Measurements from ENCODE around the gene SUPT4H1.

The SUPT4H1 gene

GRCh38 chr17:58313815-58314705 is 37.9 kb downstream of the SUPT4H1 start:
- Histone ChIP-seq H3K36me3 (replicated peaks; ENCODE audit: low read depth, low read length) (peaks cover 3% of the 10 kb centered on the region), H3K27ac (ENCODE audit: low read length) (no peak overlapping the region), H4K20me1 (ENCODE audit: insufficient read depth, low read length) (no peaks in the 10 kb centered on the region), H2AFZ (ENCODE audit: low read depth, low read length) (no peak overlapping the region), H3K4me3 (ENCODE audit: low read length) (no peak overlapping the region), H3K79me2 (ENCODE audit: low read length) (no peaks in the 10 kb centered on the region), H3K9ac (ENCODE audit: low read length) (no peak overlapping the region), H3K9me3 (ENCODE audit: insufficient read depth, low read length) (no peaks in the 10 kb centered on the region), H3K4me2 (ENCODE audit: low read length) (no peak overlapping the region), H3K4me1 (ENCODE audit: low read length) (peaks cover 9% of the 10 kb centered on the region), H3K27me3 (ENCODE audit: low read depth, low read length) (no peaks in the 10 kb centered on the region)
- TF ChIP-seq EZH2phosphoT487 (IDR thresholded peaks at IDR 0.05; ENCODE audit: low read depth) = no peak
- no peak for TF ChIP-seq CTCF (IDR thresholded peaks at IDR 0.05; ENCODE audit: low read depth, low read length)

DNA sequence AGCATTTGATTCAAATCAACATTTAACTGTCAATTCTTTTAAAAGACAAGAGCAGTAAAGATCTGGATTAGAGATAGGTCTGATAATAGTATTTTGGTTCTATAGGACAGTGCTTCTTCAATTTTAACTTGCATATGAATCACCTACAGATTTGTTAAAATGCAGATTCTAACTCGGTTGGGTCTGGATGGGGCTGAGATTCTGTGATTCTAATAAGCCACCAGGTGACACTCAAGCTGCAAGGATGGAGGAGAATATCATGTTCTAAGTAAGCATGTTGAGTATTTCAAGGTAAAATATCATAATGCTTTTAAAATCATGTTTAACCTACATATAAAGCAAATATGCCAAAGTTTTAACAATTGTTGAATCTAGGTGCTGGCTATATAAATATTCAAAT is 39.2 kb downstream of the SUPT4H1 start:
- H3K9me3 ChIP-seq (ENCODE audit: insufficient read depth, low read length) = no peaks in the 10 kb centered on the region
- H3K4me3 ChIP-seq (ENCODE audit: low read length) = no peak overlapping the region
- H3K79me2 ChIP-seq (ENCODE audit: low read length) = no peaks in the 10 kb centered on the region
- no peaks in the 10 kb centered on the region for H4K20me1 ChIP-seq (ENCODE audit: insufficient read depth, low read length)
- no peak overlapping the region for H3K27ac ChIP-seq (ENCODE audit: low read length)
- H3K36me3 ChIP-seq (replicated peaks; ENCODE audit: low read depth, low read length) = peaks cover 6% of the 10 kb centered on the region
- H2AFZ ChIP-seq (ENCODE audit: low read depth, low read length) = no peak overlapping the region
- no peak overlapping the region for H3K4me2 ChIP-seq (ENCODE audit: low read length)
- H3K4me1 ChIP-seq (ENCODE audit: low read length) = peaks cover 4% of the 10 kb centered on the region
- TF ChIP-seq CTCF (IDR thresholded peaks at IDR 0.05; ENCODE audit: low read depth, low read length) (peak; percentile 17; the same call in 1 of the 2 replicates), EZH2phosphoT487 (IDR thresholded peaks at IDR 0.05; ENCODE audit: low read depth) (no peak)
- H3K27me3 ChIP-seq (ENCODE audit: low read depth, low read length) = no peaks in the 10 kb centered on the region
- H3K9ac ChIP-seq (ENCODE audit: low read length) = no peak overlapping the region

GRCh38 chr17:58312021-58312630 is 39.9 kb downstream of the SUPT4H1 start:
- Histone ChIP-seq H3K27ac (ENCODE audit: low read length) (no peak overlapping the region), H3K27me3 (ENCODE audit: low read depth, low read length) (no peaks in the 10 kb centered on the region), H3K36me3 (replicated peaks; ENCODE audit: low read depth, low read length) (peaks cover 6% of the 10 kb centered on the region), H3K4me1 (ENCODE audit: low read length) (no peaks in the 10 kb centered on the region), H3K9me3 (ENCODE audit: insufficient read depth, low read length) (no peaks in the 10 kb centered on the region), H3K9ac (ENCODE audit: low read length) (no peak overlapping the region), H4K20me1 (ENCODE audit: insufficient read depth, low read length) (no peaks in the 10 kb centered on the region), H3K4me2 (ENCODE audit: low read length) (no peak overlapping the region), H2AFZ (ENCODE audit: low read depth, low read length) (no peak overlapping the region), H3K79me2 (ENCODE audit: low read length) (no peaks in the 10 kb centered on the region), H3K4me3 (ENCODE audit: low read length) (no peak overlapping the region)
- TF ChIP-seq CTCF (IDR thresholded peaks at IDR 0.05; ENCODE audit: low read depth, low read length) (no peak), EZH2phosphoT487 (IDR thresholded peaks at IDR 0.05; ENCODE audit: low read depth) (no peak)

- no peaks in the 10 kb centered on the region for H3K9me3 ChIP-seq (ENCODE audit: insufficient read depth, low read length)
- H3K4me2 ChIP-seq (ENCODE audit: low read length) = no peak overlapping the region
- H3K9ac ChIP-seq (ENCODE audit: low read length) = no peak overlapping the region
- TF ChIP-seq EZH2phosphoT487 (IDR thresholded peaks at IDR 0.05; ENCODE audit: low read depth) (no peak), CTCF (IDR thresholded peaks at IDR 0.05; ENCODE audit: low read depth, low read length) (no peak)
- H3K36me3 ChIP-seq (replicated peaks; ENCODE audit: low read depth, low read length) = peaks cover 6% of the 10 kb centered on the region
- H4K20me1 ChIP-seq (ENCODE audit: insufficient read depth, low read length) = no peaks in the 10 kb centered on the region
- H3K4me3 ChIP-seq (ENCODE audit: low read length) = no peak overlapping the region
- no peaks in the 10 kb centered on the region for H3K4me1 ChIP-seq (ENCODE audit: low read length)
- H3K27ac ChIP-seq (ENCODE audit: low read length) = no peak overlapping the region
- no peak overlapping the region for H2AFZ ChIP-seq (ENCODE audit: low read depth, low read length)
- H3K27me3 ChIP-seq (ENCODE audit: low read depth, low read length) = no peaks in the 10 kb centered on the region
- H3K79me2 ChIP-seq (ENCODE audit: low read length) = no peaks in the 10 kb centered on the region
Observed at GRCh38 chr17:58311429-58311894, 40.5 kb downstream of the SUPT4H1 start.

All from OCI-LY3 (cell line).